ENCODE measurements around the gene GSG1L. TPM values are rescaled to one million over a fixed set of nuclear protein-coding genes. Genes with fewer than 3 reads are reported as not detected.
"Not testable (repeated sequence)": the region's sequence is repeated elsewhere in the genome, so short reads cannot be mapped to it uniquely, and the experiment has no call there.

GSG1L gene
- polyA plus RNA-seq, 3 donors = 0.35 to 0.75 (median 0.48) TPM

- DNase-seq (ENCODE audit: low read depth in 3 of 3, low spot score in 2 of 3) = no peak
Measured at GRCh38 chr16:27993587-27993986, 69.9 kb downstream of the GSG1L start.

GRCh38 chr16:27991876-27992275, 71.6 kb downstream of the GSG1L start:
- DNase-seq (ENCODE audit: low read depth in 3 of 3, low spot score in 2 of 3) = no peak

- DNase-seq (ENCODE audit: low read depth in 3 of 3, low spot score in 2 of 3) = no peak
Measured at GRCh38 chr16:27985981-27986380, 77.5 kb downstream of the GSG1L start.

- no peak for DNase-seq (ENCODE audit: low read depth in 3 of 3, low spot score in 2 of 3)
Measured at GRCh38 chr16:27984121-27984520, 79.4 kb downstream of the GSG1L start.

- DNase-seq (ENCODE audit: low read depth in 3 of 3, low spot score in 2 of 3) = no peak
Measured at GRCh38 chr16:27983244-27983643, 80.3 kb downstream of the GSG1L start.

GRCh38 chr16:27982184-27982583, 81.3 kb downstream of the GSG1L start:
- no peak for DNase-seq (ENCODE audit: low read depth in 3 of 3, low spot score in 2 of 3)

- no peak for DNase-seq (ENCODE audit: low read depth in 3 of 3, low spot score in 2 of 3)
Measured at GRCh38 chr16:27980919-27981700, 82.4 kb downstream of the GSG1L start.

- no peak for DNase-seq (ENCODE audit: low read depth in 3 of 3, low spot score in 2 of 3)
Measured at GRCh38 chr16:27980076-27980775, 83.3 kb downstream of the GSG1L start.

- not testable (repeated sequence) for DNase-seq (ENCODE audit: low read depth in 3 of 3, low spot score in 2 of 3)
Measured at GRCh38 chr16:27979668-27980067, 83.8 kb downstream of the GSG1L start.

- DNase-seq (ENCODE audit: low read depth in 3 of 3, low spot score in 2 of 3) = no peak
Measured at GRCh38 chr16:27978876-27979275, 84.6 kb downstream of the GSG1L start.

GRCh38 chr16:27977966-27978365, 85.5 kb downstream of the GSG1L start:
- DNase-seq (ENCODE audit: low read depth in 3 of 3, low spot score in 2 of 3) = no peak

- no peak for DNase-seq (ENCODE audit: low read depth in 3 of 3, low spot score in 2 of 3)
Measured at GRCh38 chr16:27976990-27977389, 86.5 kb downstream of the GSG1L start.

- DNase-seq (ENCODE audit: low read depth in 3 of 3, low spot score in 2 of 3) = no peak
Measured at GRCh38 chr16:27974896-27975540, 88.5 kb downstream of the GSG1L start.

- no peak for DNase-seq (ENCODE audit: low read depth in 3 of 3, low spot score in 2 of 3)
Measured at GRCh38 chr16:27973678-27974077, 89.8 kb downstream of the GSG1L start.

- peak; percentile 5 to 10 (median 8) for DNase-seq (ENCODE audit: low read depth in 3 of 3, low spot score in 2 of 3)
Measured at GRCh38 chr16:27972500-27972899, 91.0 kb downstream of the GSG1L start.

- no peak for DNase-seq (ENCODE audit: low read depth in 3 of 3, low spot score in 2 of 3)
Measured at GRCh38 chr16:27969574-27969973, 93.9 kb downstream of the GSG1L start.

GRCh38 chr16:27967169-27967568, 96.3 kb downstream of the GSG1L start:
- no peak for DNase-seq (ENCODE audit: low read depth in 3 of 3, low spot score in 2 of 3)

GRCh38 chr16:27966756-27967155, 96.8 kb downstream of the GSG1L start:
- DNase-seq (ENCODE audit: low read depth in 3 of 3, low spot score in 2 of 3) = no peak

GRCh38 chr16:27965801-27966200, 97.7 kb downstream of the GSG1L start:
- no peak for DNase-seq (ENCODE audit: low read depth in 3 of 3, low spot score in 2 of 3)

- DNase-seq (ENCODE audit: low read depth in 3 of 3, low spot score in 2 of 3) = no peak
Measured at GRCh38 chr16:27963471-27963965, 100.0 kb downstream of the GSG1L start.

GRCh38 chr16:27962197-27962596, 101.3 kb downstream of the GSG1L start:
- no peak for DNase-seq (ENCODE audit: low read depth in 3 of 3, low spot score in 2 of 3)

GRCh38 chr16:27961296-27961620, 102.3 kb downstream of the GSG1L start:
- DNase-seq (ENCODE audit: low read depth in 3 of 3, low spot score in 2 of 3) = no peak

Data from right renal cortex interstitium (tissue), 3 donors.